SK-N-SH treated with all-trans-retinoic acid at 6 μM for 48 hours (cell line): ENCODE measurements around the gene SYNJ2.

Experiments
- ATAC-seq: fragments of 200-7000 bp; cut with Tn5 transposase; 3 replicates; pipeline ENCODE4 v1.9.1; 2020; ENCODE audit warnings: mild to moderate bottlenecking, moderate library complexity
- ARNTL ChIP-seq: fragments of 450-650 bp; formaldehyde crosslinking; IDR thresholded peaks from 2 replicates; pipeline ENCODE4 v1.5.0; 2020; ENCODE audit warnings: low read depth, mild to moderate bottlenecking, moderate library complexity, borderline replicate concordance
- BACH2 ChIP-seq: fragments of 250-450 bp; sonication (Bioruptor Pico); IDR thresholded peaks from 2 replicates; pipeline ENCODE4 v1.9.0; 2021; ENCODE audit warnings: mild to moderate bottlenecking, borderline replicate concordance
- CSDC2 ChIP-seq: fragments of 250-450 bp; sonication (Bioruptor Pico); IDR thresholded peaks from 2 replicates; pipeline ENCODE4 v1.5.0; 2020; ENCODE audit warnings: mild to moderate bottlenecking, moderate library complexity
- ESRRG ChIP-seq: fragments of 250-450 bp; sonication (Bioruptor Pico); IDR thresholded peaks from 2 replicates; pipeline ENCODE4 v1.6.1; 2021; ENCODE audit warnings: mild to moderate bottlenecking
- GLIS3 ChIP-seq: fragments of 250-450 bp; sonication (Bioruptor Pico); IDR thresholded peaks from 2 replicates; pipeline ENCODE4 v1.5.0; 2020; ENCODE audit warnings: mild to moderate bottlenecking, moderate library complexity
- ISL1 ChIP-seq: fragments of 250-450 bp; sonication (Bioruptor Pico); IDR thresholded peaks from 2 replicates; pipeline ENCODE4 v2.1.2; 2022; ENCODE audit warnings: mild to moderate bottlenecking, moderate library complexity
- OSR1 ChIP-seq: fragments of 250-450 bp; sonication (Bioruptor Pico); IDR thresholded peaks from 2 replicates; pipeline ENCODE4 v1.8.0; 2022; ENCODE audit warnings: moderate library complexity, mild to moderate bottlenecking, inconsistent platforms
- PATZ1 ChIP-seq: fragments of 250-450 bp; sonication (Bioruptor Pico); IDR thresholded peaks from 2 replicates; pipeline ENCODE4 v1.8.0; 2020; ENCODE audit warnings: mild to moderate bottlenecking, moderate library complexity, borderline replicate concordance
- POU6F1 ChIP-seq: fragments of 250-450 bp; sonication (Bioruptor Pico); IDR thresholded peaks from 2 replicates; pipeline ENCODE4 v1.8.0; 2021; ENCODE audit warnings: low read depth, mild to moderate bottlenecking, moderate library complexity, borderline replicate concordance
- PPARA ChIP-seq: fragments of 250-450 bp; sonication (Bioruptor Pico); IDR thresholded peaks from 2 replicates; pipeline ENCODE4 v1.5.0; 2020; ENCODE audit warnings: mild to moderate bottlenecking, borderline replicate concordance
- RARB ChIP-seq: fragments of 250-450 bp; sonication (Bioruptor Pico); IDR thresholded peaks from 2 replicates; pipeline ENCODE4 v1.8.0; 2021; ENCODE audit warnings: mild to moderate bottlenecking, moderate library complexity
- SNAI2 ChIP-seq: fragments of 250-450 bp; sonication (Bioruptor Pico); IDR thresholded peaks from 2 replicates; pipeline ENCODE4 v1.5.0; 2020; ENCODE audit warnings: mild to moderate bottlenecking, moderate library complexity
- TCF4 ChIP-seq: fragments of 250-450 bp; sonication (Bioruptor Pico); IDR thresholded peaks from 2 replicates; pipeline ENCODE4 v1.8.0; 2021; ENCODE audit warnings: mild to moderate bottlenecking, moderate library complexity, borderline replicate concordance
- TOX ChIP-seq: fragments of 250-450 bp; sonication (Bioruptor Pico); IDR thresholded peaks from 2 replicates; pipeline ENCODE4 v1.8.0; 2021; ENCODE audit warnings: mild to moderate bottlenecking, moderate library complexity, borderline replicate concordance
- ZC3H10 ChIP-seq: fragments of 250-450 bp; sonication (Bioruptor Pico); IDR thresholded peaks from 2 replicates; pipeline ENCODE4 v1.5.1; 2021; ENCODE audit warnings: mild to moderate bottlenecking, moderate library complexity
- ZFP3 ChIP-seq: fragments of 250-450 bp; sonication (Bioruptor Pico); IDR thresholded peaks from 2 replicates; pipeline ENCODE4 v1.5.0; 2020; ENCODE audit warnings: mild to moderate bottlenecking, moderate library complexity
- ZFP30 ChIP-seq: fragments of 450-650 bp; formaldehyde crosslinking; IDR thresholded peaks from 2 replicates; pipeline ENCODE4 v1.5.0; 2022; ENCODE audit warnings: mild to moderate bottlenecking, moderate library complexity
- ZNF565 ChIP-seq: fragments of 450-650 bp; formaldehyde crosslinking; conservative IDR thresholded peaks from 2 replicates; pipeline ENCODE4 v1.5.0; 2020; ENCODE audit warnings: low read depth, mild to moderate bottlenecking, moderate library complexity
- ZNF8 ChIP-seq: fragments of 450-650 bp; formaldehyde crosslinking; IDR thresholded peaks from 2 replicates; pipeline ENCODE4 v1.5.0; 2020; ENCODE audit warnings: mild to moderate bottlenecking, moderate library complexity
- TF ChIP-seq, protein P1 (sequence below): fragments of 250-450 bp; sonication (Bioruptor Pico); IDR thresholded peaks from 2 replicates; pipeline ENCODE4 v1.5.0; 2020; ENCODE audit warnings: mild to moderate bottlenecking, moderate library complexity
- TF ChIP-seq, protein P2 (sequence below): fragments of 250-450 bp; sonication (Bioruptor Pico); IDR thresholded peaks from 2 replicates; pipeline ENCODE4 v1.5.1; 2021; ENCODE audit warnings: mild to moderate bottlenecking, moderate library complexity

Gene SYNJ2

DNA sequence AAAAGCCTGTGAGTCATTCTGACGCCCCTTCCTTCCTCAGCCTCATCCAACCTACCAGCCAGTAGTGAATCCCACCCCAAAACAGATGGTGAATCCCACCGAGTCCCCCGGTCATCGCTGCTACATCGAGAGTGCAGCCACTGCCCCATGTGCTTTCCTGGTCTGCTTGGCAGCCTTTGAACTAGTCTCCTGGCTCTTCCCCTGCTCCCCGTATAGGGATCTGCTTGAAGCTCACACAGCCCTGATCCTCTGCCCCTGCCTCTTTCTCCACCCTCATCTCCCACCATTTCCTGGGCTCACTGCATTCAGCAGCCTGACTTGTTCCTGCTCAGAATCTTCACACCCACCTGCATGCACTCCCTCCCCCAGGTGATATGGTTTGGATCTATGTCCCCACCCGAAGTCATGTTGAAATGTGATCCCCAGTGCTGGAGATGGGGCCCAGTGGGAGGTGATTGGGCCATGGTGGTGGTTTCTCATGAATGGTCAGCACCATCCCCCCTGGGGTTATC is 14.6 kb downstream of the SYNJ2 start:
- ATAC-seq = no peak
- no peak for TF ChIP-seq OSR1
- no peak for TF ChIP-seq GLIS3 (CRISPR knock-in tag)
- TF ChIP-seq TCF4 = no peak
- TF ChIP-seq CSDC2 (CRISPR knock-in tag) = no peak
- TF ChIP-seq ZFP3 = no peak
- no peak for TF ChIP-seq ZNF8 (CRISPR knock-in tag)
- TF ChIP-seq RARB = no peak
- TF ChIP-seq ARNTL (CRISPR knock-in tag) = no peak
- TF ChIP-seq ZC3H10 (CRISPR knock-in tag) = no peak
- TF ChIP-seq ZFP30 = no peak
- TF ChIP-seq ESRRG (CRISPR knock-in tag) = no peak
- no peak for TF ChIP-seq ZNF565 (CRISPR knock-in tag)
- no peak for TF ChIP-seq SNAI2 (CRISPR knock-in tag)
- TF ChIP-seq TOX (CRISPR knock-in tag) = no peak
- TF ChIP-seq ISL1 (CRISPR knock-in tag) = no peak
- TF ChIP-seq PATZ1 (CRISPR knock-in tag) = no peak
- TF ChIP-seq BACH2 (CRISPR knock-in tag) = no peak
- no peak for TF ChIP-seq POU6F1 (CRISPR knock-in tag)

DNA sequence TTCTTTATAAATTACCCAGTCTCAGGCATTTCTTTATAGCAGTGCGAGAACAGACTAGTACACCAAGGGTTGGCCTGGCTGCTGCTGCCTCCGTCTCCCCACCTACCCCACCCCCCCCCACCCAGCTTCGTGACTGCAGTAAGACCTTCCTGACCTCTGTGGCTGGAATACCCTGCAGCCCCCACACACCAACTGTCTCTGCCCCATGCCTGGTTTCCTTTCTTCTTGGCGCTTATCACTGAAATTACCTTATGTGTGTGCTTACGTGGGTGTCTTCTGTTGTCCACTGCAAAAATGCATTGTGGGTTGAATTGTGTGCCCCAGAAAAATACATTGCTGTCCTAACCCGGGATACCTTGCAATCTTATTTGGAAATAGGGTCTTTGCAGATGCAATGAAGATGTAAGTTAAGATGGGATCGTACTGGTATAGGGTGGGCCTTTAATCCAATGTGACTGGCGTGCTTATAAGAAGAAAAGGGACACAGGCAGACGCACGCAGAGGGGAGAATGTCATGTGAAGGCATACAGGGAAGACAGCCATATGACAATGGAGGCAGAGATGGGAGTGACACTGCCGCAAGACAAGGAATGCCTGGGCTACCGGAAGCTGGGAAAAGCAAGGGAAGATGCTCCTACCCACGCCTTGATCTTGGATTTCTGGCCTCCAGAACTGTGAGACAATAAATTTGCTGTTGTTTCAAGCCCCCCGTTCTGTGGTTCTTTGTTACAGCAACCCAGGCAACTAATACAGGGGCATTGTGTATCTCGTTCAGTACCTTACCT is 15.4 kb downstream of the SYNJ2 start:
- no peak for ATAC-seq
- TF ChIP-seq ZC3H10 (CRISPR knock-in tag) = no peak
- no peak for TF ChIP-seq PPARA
- no peak for TF ChIP-seq TOX (CRISPR knock-in tag)
- TF ChIP-seq RARB = no peak
- TF ChIP-seq ESRRG (CRISPR knock-in tag) = no peak
- no peak for TF ChIP-seq ZFP3
- no peak for TF ChIP-seq CSDC2 (CRISPR knock-in tag)
- TF ChIP-seq OSR1 = no peak
- TF ChIP-seq POU6F1 (CRISPR knock-in tag) = no peak
- TF ChIP-seq ARNTL (CRISPR knock-in tag) = no peak
- TF ChIP-seq PATZ1 (CRISPR knock-in tag) = no peak
- TF ChIP-seq, protein P1, sequence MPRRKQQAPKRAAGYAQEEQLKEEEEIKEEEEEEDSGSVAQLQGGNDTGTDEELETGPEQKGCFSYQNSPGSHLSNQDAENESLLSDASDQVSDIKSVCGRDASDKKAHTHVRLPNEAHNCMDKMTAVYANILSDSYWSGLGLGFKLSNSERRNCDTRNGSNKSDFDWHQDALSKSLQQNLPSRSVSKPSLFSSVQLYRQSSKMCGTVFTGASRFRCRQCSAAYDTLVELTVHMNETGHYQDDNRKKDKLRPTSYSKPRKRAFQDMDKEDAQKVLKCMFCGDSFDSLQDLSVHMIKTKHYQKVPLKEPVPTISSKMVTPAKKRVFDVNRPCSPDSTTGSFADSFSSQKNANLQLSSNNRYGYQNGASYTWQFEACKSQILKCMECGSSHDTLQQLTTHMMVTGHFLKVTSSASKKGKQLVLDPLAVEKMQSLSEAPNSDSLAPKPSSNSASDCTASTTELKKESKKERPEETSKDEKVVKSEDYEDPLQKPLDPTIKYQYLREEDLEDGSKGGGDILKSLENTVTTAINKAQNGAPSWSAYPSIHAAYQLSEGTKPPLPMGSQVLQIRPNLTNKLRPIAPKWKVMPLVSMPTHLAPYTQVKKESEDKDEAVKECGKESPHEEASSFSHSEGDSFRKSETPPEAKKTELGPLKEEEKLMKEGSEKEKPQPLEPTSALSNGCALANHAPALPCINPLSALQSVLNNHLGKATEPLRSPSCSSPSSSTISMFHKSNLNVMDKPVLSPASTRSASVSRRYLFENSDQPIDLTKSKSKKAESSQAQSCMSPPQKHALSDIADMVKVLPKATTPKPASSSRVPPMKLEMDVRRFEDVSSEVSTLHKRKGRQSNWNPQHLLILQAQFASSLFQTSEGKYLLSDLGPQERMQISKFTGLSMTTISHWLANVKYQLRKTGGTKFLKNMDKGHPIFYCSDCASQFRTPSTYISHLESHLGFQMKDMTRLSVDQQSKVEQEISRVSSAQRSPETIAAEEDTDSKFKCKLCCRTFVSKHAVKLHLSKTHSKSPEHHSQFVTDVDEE (CRISPR knock-in tag) = no peak
- TF ChIP-seq, protein P2, sequence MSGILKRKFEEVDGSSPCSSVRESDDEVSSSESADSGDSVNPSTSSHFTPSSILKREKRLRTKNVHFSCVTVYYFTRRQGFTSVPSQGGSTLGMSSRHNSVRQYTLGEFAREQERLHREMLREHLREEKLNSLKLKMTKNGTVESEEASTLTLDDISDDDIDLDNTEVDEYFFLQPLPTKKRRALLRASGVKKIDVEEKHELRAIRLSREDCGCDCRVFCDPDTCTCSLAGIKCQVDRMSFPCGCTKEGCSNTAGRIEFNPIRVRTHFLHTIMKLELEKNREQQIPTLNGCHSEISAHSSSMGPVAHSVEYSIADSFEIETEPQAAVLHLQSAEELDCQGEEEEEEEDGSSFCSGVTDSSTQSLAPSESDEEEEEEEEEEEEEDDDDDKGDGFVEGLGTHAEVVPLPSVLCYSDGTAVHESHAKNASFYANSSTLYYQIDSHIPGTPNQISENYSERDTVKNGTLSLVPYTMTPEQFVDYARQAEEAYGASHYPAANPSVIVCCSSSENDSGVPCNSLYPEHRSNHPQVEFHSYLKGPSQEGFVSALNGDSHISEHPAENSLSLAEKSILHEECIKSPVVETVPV (CRISPR knock-in tag) = no peak
